ENCODE data around the gene CXCR5. TPM values are rescaled to one million over a fixed set of nuclear protein-coding genes. Genes with fewer than 3 reads are reported as not detected.

CXCR5 gene
- total and polyA plus RNA-seq, 3 experiments from 2014 or later: 4.5 to 6.3 (median 5.8) TPM

DNA sequence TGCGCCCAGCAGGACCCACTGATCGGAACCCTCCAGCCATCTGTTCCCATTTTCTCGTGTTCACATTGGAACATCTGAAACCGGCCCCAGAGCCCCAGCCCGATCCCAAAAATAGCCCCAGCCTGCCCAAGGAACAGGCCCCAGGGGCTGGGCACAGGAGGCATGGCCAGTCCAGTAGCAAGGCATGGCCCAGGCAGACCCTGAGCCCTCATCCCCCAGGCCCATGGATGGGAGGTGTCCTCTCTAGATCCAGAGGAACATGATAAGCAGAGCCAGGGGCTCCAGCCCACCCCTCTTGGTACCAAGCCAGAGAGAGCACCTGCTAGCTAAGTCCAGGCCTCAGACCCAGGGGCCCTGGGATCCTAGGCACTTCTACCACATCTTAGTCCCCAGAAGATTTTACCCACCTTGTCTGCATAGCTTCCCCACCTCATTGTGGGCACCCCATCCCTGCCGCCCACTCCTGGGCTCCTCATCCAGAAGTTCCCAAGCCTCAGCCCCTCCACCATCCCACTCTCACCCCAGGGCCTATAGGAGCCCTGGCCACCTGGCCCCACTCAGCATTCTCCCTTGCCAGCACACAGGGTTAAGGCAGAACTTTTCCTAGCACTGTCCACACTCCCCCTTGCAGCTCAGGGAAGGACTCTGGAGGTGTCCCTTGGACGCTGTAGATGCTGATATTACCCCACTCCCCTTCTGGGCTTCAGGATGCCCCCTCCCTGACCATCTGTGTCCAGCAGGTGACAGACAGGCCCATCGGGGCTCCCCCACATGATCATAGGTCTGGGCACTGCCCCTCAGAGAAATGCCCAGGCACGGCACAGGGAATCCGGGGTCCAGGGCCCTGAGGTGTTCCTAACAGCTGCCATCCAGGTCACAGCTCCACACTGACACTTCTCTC is 32.5 kb downstream of the CXCR5 start:
- POLR2A ChIA-PET: interaction anchor here (0.6 to 10.7 kb wide), 2 partner anchors 11 to 123 kb away, joined by 3 to 203 read pairs; partner anchors contain the start of gene BCL9L
- peak in 1 of 5 donors; percentile 47 for DNase-seq
- CTCF ChIA-PET: interaction anchor here (1.9 to 6.5 kb wide), 2 partner anchors 125 to 226 kb away, joined by 6 to 40 read pairs; partner anchors contain the start of gene DDX6
- Mint-ChIP-seq H3K27me3 (peaks cover 0 to 6% of the 10 kb centered on the region in 2 donors), H3K4me3 (peak overlapping the region; percentile 83 to 100 (median 92)), H3K9me3 (no peaks in the 10 kb centered on the region), H3K36me3 (peaks cover 9 to 48% (median 16%) of the 10 kb centered on the region in 3 donors), H3K4me1 (peaks cover 92 to 99% (median 97%) of the 10 kb centered on the region in 3 donors), H3K27ac (peak overlapping the region; percentile 98 to 100 (median 100))
- no peaks in the 10 kb centered on the region for H3K27me3 ChIP-seq (ENCODE audit: insufficient read depth, low read length, poor library complexity, severe bottlenecking)
- H3K4me3 ChIP-seq (ENCODE audit: low read length): no peak overlapping the region
- H3K9me3 ChIP-seq (ENCODE audit: low read length): no peaks in the 10 kb centered on the region
- H3K36me3 ChIP-seq (ENCODE audit: insufficient read depth, low read length): peaks cover 12% of the 10 kb centered on the region
- peak overlapping the region; percentile 85 for H3K27ac ChIP-seq (ENCODE audit: low read depth, low read length)
- H3K4me1 ChIP-seq (ENCODE audit: insufficient read depth, low read length): peaks cover 95% of the 10 kb centered on the region

DNA sequence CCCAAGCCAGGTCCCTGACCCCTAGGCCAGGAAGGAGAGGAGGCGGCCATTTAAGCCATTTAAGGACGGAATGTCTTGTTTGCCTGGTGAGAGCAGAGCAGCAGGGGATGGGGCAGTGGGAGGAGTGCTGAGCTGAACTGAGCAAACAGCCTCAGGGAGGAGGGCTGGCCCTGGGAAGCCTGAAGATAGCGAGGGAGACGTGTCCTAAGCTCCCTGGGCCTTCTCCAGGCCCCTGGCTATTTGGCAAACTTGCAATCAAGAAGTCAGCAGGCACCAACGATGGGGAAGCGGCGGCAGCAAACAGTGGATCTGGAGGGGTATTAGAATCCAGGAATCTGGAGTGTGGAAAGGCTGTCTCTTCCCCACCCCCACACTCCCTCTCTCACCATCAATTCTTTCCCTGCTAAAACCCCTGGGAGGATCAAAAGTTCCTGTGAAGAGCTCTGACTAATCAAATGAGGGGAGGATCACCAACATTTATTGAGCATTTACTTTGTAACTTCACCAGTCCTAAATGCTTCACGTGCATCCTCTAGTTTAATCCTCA is 33.2 kb downstream of the CXCR5 start:
- H3K36me3 ChIP-seq (ENCODE audit: insufficient read depth, low read length): peaks cover 12% of the 10 kb centered on the region
- H3K27me3 Mint-ChIP-seq: peaks cover 0 to 6% of the 10 kb centered on the region in 2 donors
- ChIA-PET POLR2A (interaction anchor here (0.6 to 10.7 kb wide), 3 partner anchors 9 to 124 kb away, joined by 3 to 203 read pairs (median 3); partner anchors contain the start of gene BCL9L), CTCF (interaction anchor here (1.9 to 6.5 kb wide), 2 partner anchors 126 to 227 kb away, joined by 6 to 40 read pairs; partner anchors contain the start of gene DDX6)
- H3K4me3 ChIP-seq (ENCODE audit: low read length): peak overlapping the region; percentile 54
- H3K27ac Mint-ChIP-seq: peak overlapping the region; percentile 98 to 100 (median 100)
- peak overlapping the region; percentile 89 to 100 (median 96) for H3K4me3 Mint-ChIP-seq
- H3K27me3 ChIP-seq (ENCODE audit: insufficient read depth, low read length, poor library complexity, severe bottlenecking): no peaks in the 10 kb centered on the region
- no peak for DNase-seq
- H3K27ac ChIP-seq (ENCODE audit: low read depth, low read length): peak overlapping the region; percentile 85
- H3K36me3 Mint-ChIP-seq: peaks cover 9 to 49% (median 18%) of the 10 kb centered on the region in 3 donors
- peaks cover 89 to 98% (median 94%) of the 10 kb centered on the region in 3 donors for H3K4me1 Mint-ChIP-seq
- H3K4me1 ChIP-seq (ENCODE audit: insufficient read depth, low read length): peaks cover 95% of the 10 kb centered on the region
- H3K9me3 Mint-ChIP-seq: no peaks in the 10 kb centered on the region
- H3K9me3 ChIP-seq (ENCODE audit: low read length): no peaks in the 10 kb centered on the region

DNA sequence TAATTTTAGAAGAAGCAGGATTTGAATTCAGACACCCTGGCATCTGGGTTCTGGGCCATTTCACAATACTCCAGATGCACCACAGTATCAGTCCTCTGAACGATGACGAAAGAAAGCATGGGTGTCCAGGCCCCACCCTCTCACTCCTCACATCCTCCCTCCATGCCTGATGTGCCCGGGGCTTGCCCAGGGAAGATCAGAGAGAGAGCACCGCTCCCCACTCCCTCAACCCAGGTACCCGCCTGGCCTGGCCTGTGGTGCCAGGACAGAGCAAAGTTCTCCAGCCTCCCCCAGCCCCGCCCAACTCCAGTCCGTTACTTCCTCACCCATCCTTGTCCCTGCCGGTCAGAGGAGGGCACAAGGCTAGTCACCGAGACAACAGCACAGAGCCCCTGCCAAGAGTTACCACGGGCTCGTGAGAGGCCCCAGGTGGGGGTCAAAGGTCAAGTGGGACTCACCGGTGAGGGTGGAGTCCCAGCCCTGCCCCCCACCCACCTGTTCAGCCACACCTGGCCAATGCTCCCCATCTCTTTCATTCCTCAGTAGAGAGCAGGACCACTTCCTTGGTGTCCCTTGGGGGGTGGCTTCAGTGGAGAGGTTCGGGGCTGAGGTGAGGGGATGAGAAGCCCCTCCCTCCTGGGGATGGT is 33.9 kb downstream of the CXCR5 start:
- H3K36me3 ChIP-seq (ENCODE audit: insufficient read depth, low read length): peaks cover 12% of the 10 kb centered on the region
- peak overlapping the region; percentile 98 to 100 (median 100) for H3K27ac Mint-ChIP-seq
- H3K9me3 Mint-ChIP-seq: no peaks in the 10 kb centered on the region
- H3K36me3 Mint-ChIP-seq: peaks cover 9 to 48% (median 18%) of the 10 kb centered on the region in 3 donors
- H3K9me3 ChIP-seq (ENCODE audit: low read length): no peaks in the 10 kb centered on the region
- peaks cover 83 to 91% (median 87%) of the 10 kb centered on the region in 3 donors for H3K4me1 Mint-ChIP-seq
- peaks cover 0 to 6% of the 10 kb centered on the region in 2 donors for H3K27me3 Mint-ChIP-seq
- no peaks in the 10 kb centered on the region for H3K27me3 ChIP-seq (ENCODE audit: insufficient read depth, low read length, poor library complexity, severe bottlenecking)
- H3K4me1 ChIP-seq (ENCODE audit: insufficient read depth, low read length): peaks cover 91% of the 10 kb centered on the region
- H3K4me3 ChIP-seq (ENCODE audit: low read length): peak overlapping the region; percentile 54
- H3K27ac ChIP-seq (ENCODE audit: low read depth, low read length): peak overlapping the region; percentile 85
- H3K4me3 Mint-ChIP-seq: peak overlapping the region; percentile 89 to 100 (median 96)
- ChIA-PET CTCF (interaction anchor here (1.9 kb wide), 1 partner anchor 228 kb away, joined by 6 read pairs; no protein-coding TSS in a partner anchor), POLR2A (interaction anchor here (1.2 to 10.7 kb wide), 2 partner anchors 9 to 10 kb away, joined by 3 to 203 read pairs; partner anchors contain the start of gene BCL9L)
- DNase-seq: peak in 4 of 5 donors; percentile 64 to 72 (median 69)

DNA sequence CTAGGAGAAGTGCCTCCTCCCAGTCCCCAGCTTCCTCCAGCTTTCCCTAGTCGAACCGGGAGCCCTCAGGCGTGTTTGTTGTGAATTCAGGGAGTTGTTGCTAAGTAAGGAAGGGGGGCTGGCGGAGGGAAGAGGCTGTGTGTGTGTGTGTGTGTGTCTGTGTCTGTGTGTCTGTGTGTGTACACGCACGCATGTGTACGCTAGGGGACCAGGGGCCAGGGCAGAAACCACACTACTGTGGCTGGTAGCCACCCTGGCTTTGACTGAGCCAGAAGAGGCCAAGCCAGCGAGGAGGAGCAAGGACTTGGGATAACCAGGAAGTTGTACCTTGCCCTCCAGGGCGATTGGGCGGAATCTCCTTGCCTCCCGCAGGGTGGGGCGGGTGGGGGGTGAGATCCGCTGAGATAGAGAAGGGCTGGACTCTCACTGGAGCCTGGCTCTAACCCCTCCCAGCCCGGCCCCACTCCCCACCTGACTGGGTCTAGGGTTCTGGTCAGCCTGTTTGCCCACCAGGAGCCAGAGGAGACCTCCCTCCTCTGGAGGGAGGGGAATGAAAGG is 34.5 kb downstream of the CXCR5 start:
- H3K27ac ChIP-seq (ENCODE audit: low read depth, low read length): peak overlapping the region; percentile 85
- POLR2A ChIA-PET: interaction anchor here (1.2 to 10.7 kb wide), 2 partner anchors 9 to 10 kb away, joined by 3 to 203 read pairs; partner anchors contain the start of gene BCL9L

DNA sequence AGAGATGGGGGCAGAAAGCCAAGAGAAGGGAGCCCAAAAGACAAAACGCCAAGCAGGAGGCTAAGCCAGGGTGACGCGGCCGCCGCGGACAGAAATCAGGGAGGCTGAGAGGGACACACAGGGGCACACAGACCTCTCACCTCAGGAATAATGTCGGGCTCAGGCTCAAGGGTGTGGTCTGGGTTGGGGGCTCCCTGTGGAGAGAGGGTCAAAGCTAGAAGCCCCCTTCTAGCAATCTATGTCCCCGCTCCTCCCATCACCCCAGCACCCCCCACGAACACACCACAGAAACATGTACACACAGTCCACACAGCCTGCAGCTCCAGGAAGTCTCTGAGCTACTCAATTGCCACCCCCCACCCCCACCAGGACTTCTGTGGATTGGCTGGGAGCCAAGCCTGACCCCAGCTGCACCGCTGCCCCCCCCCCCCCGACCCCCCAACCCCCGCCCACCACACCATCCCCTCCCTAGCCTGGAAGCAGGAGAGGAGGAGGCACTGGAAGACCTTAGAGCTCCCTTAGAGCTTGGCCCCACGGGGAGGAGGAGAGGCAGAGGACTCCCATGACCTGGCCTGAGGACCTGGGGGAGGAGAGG is 35.1 kb downstream of the CXCR5 start:
- H3K36me3 Mint-ChIP-seq: peaks cover 12 to 59% (median 18%) of the 10 kb centered on the region in 3 donors
- H3K4me1 Mint-ChIP-seq: peaks cover 77 to 90% (median 79%) of the 10 kb centered on the region in 3 donors
- H3K9me3 Mint-ChIP-seq: no peaks in the 10 kb centered on the region

More for the DNA sequence above, 34.5 kb downstream of the CXCR5 start:
- Histone ChIP-seq H3K27me3 (ENCODE audit: insufficient read depth, low read length, poor library complexity, severe bottlenecking) (no peaks in the 10 kb centered on the region), H3K4me1 (ENCODE audit: insufficient read depth, low read length) (peaks cover 85% of the 10 kb centered on the region), H3K4me3 (ENCODE audit: low read length) (peak overlapping the region; percentile 54), H3K9me3 (ENCODE audit: low read length) (no peaks in the 10 kb centered on the region), H3K36me3 (ENCODE audit: insufficient read depth, low read length) (peaks cover 12% of the 10 kb centered on the region)
- CTCF ChIA-PET: no interaction called here
- peaks cover 0 to 6% of the 10 kb centered on the region in 2 donors for H3K27me3 Mint-ChIP-seq
- H3K4me3 Mint-ChIP-seq: peak overlapping the region; percentile 89 to 100 (median 96)
- peak overlapping the region; percentile 98 to 100 (median 100) for H3K27ac Mint-ChIP-seq
- peaks cover 9 to 53% (median 18%) of the 10 kb centered on the region in 3 donors for H3K36me3 Mint-ChIP-seq
- peaks cover 80 to 89% (median 81%) of the 10 kb centered on the region in 3 donors for H3K4me1 Mint-ChIP-seq
- peak in 3 of 5 donors; percentile 51 to 71 (median 68) for DNase-seq
- H3K9me3 Mint-ChIP-seq: no peaks in the 10 kb centered on the region

DNA sequence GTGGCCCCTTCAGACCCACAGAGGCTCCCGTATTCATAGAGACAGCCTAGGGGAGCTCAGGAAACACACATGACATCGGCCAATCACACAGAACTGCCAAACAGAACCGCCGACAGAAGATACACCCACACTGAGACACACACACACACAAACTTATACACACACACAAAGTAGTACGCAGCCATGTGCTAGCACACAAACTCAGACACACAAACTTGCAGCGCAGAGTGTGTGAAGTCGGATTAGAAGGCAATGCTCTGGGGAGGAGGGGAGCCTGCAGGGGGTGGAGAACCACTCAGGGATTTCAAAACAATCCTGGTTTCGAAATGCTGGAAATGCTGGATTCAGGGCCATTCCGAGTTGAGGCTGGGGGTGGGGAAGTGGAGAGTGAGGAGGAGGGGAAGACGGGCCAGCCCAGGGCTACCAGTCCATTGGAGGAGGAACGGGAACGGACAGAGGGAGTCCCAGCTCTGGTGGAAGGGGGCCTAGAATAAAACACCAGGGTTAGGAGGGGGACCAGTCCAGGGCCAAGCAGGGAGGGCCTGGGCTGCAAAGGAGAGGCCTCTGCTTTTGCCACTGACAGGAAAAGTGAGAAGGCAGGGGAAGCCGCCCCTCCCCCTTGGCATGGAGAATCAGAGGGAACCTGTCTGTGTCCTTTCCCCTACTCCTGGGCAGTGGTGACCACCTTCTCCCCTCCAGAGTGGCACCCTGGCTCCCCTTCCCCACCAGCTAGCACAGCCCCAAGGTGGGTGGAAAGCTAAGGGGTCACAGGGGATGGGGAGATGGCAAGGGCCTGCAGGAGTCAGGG is 37.6 kb downstream of the CXCR5 start:
- H3K27ac ChIP-seq (ENCODE audit: low read depth, low read length): peak overlapping the region; percentile 88
- peaks cover 14 to 64% (median 15%) of the 10 kb centered on the region in 3 donors for H3K36me3 Mint-ChIP-seq
- H3K9me3 ChIP-seq (ENCODE audit: low read length): no peaks in the 10 kb centered on the region
- POLR2A ChIA-PET: interaction anchor here (0.6 to 11.4 kb wide), 2 partner anchors 9 to 12 kb away, joined by 3 to 203 read pairs; no protein-coding TSS in a partner anchor
- H3K4me3 Mint-ChIP-seq: peak overlapping the region; percentile 89 to 100 (median 99)
- H3K36me3 ChIP-seq (ENCODE audit: insufficient read depth, low read length): peaks cover 11% of the 10 kb centered on the region
- peak overlapping the region; percentile 98 to 100 (median 100) for H3K27ac Mint-ChIP-seq
- DNase-seq: peak in 1 of 5 donors; percentile 32
- H3K4me1 ChIP-seq (ENCODE audit: insufficient read depth, low read length): peaks cover 59% of the 10 kb centered on the region
- peak overlapping the region; percentile 94 for H3K4me3 ChIP-seq (ENCODE audit: low read length)
- H3K27me3 ChIP-seq (ENCODE audit: insufficient read depth, low read length, poor library complexity, severe bottlenecking): no peaks in the 10 kb centered on the region
- CTCF ChIA-PET: no interaction called here
- peaks cover 0 to 3% (median 1%) of the 10 kb centered on the region in 5 donors for H3K9me3 Mint-ChIP-seq
- H3K4me1 Mint-ChIP-seq: peaks cover 55 to 71% (median 57%) of the 10 kb centered on the region in 3 donors
- peaks cover 0 to 10% of the 10 kb centered on the region in 2 donors for H3K27me3 Mint-ChIP-seq

More for the DNA sequence above, 35.1 kb downstream of the CXCR5 start:
- peak in 2 of 5 donors; percentile 59 to 64 for DNase-seq
- no peaks in the 10 kb centered on the region for H3K27me3 ChIP-seq (ENCODE audit: insufficient read depth, low read length, poor library complexity, severe bottlenecking)
- peak overlapping the region; percentile 88 for H3K27ac ChIP-seq (ENCODE audit: low read depth, low read length)
- no peaks in the 10 kb centered on the region for H3K9me3 ChIP-seq (ENCODE audit: low read length)
- peak overlapping the region; percentile 98 to 100 (median 100) for H3K27ac Mint-ChIP-seq
- H3K4me3 ChIP-seq (ENCODE audit: low read length): peak overlapping the region; percentile 94
- peaks cover 0 to 6% of the 10 kb centered on the region in 2 donors for H3K27me3 Mint-ChIP-seq
- POLR2A ChIA-PET: no interaction called here
- peak overlapping the region; percentile 89 to 100 (median 99) for H3K4me3 Mint-ChIP-seq
- peaks cover 82% of the 10 kb centered on the region for H3K4me1 ChIP-seq (ENCODE audit: insufficient read depth, low read length)
- CTCF ChIA-PET: no interaction called here
- H3K36me3 ChIP-seq (ENCODE audit: insufficient read depth, low read length): peaks cover 12% of the 10 kb centered on the region

All from CD8-positive, alpha-beta memory T cell (primary cell).